B cell (primary cell): ENCODE data around the gene PRAC2.

Source experiments
- CTCF ChIP-seq: fragments of 200-600 bp; IDR thresholded peaks from one replicate; pipeline ENCODE4 v1.8.0; 2022; ENCODE audit warnings: antibody characterized with exemption, mild to moderate bottlenecking
- EZH2 ChIP-seq: IDR thresholded peaks from 2 replicates; pipeline ENCODE4 v1.6.1; 2012; ENCODE audit warnings: borderline replicate concordance, low read depth, mild to moderate bottlenecking, moderate library complexity, low read length; ENCODE audit not compliant: insufficient read depth, poor library complexity, severe bottlenecking

- TF ChIP-seq CTCF: peak; percentile 97
- TF ChIP-seq EZH2: no peak
Measured at GRCh38 chr17:48678141-48678971, 44.6 kb upstream of the PRAC2 start.
